HG03432 (cell line): ENCODE results near the gene FGD4.

Experiments used
- ATAC-seq: cut with Tn5 transposase; IDR thresholded peaks from one replicate; pipeline ENCODE4 v1.9.1; 2021; ENCODE audit warnings: mild to moderate bottlenecking, moderate library complexity; ENCODE audit not compliant: unreplicated experiment

Gene FGD4

GRCh38 chr12:32402170-32402569, 2.8 kb downstream of the FGD4 start:
- no peak for ATAC-seq

- ATAC-seq, result no peak
Measured at GRCh38 chr12:32402946-32403345, 3.6 kb downstream of the FGD4 start.

- no peak for ATAC-seq
Measured at GRCh38 chr12:32407795-32408194, 8.4 kb downstream of the FGD4 start.

GRCh38 chr12:32413412-32413811, 14.1 kb downstream of the FGD4 start:
- ATAC-seq, result no peak

- ATAC-seq, result no peak
Measured at GRCh38 chr12:32418221-32418620, 18.9 kb downstream of the FGD4 start.

GRCh38 chr12:32418903-32419519, 19.7 kb downstream of the FGD4 start:
- ATAC-seq, result no peak

- peak; percentile 67 for ATAC-seq
Measured at GRCh38 chr12:32419520-32419960, 20.2 kb downstream of the FGD4 start.

- ATAC-seq, result no peak
Measured at GRCh38 chr12:32420356-32420755, 21.0 kb downstream of the FGD4 start.

- ATAC-seq, result no peak
Measured at GRCh38 chr12:32423559-32423958, 24.2 kb downstream of the FGD4 start.

- no peak for ATAC-seq
Measured at GRCh38 chr12:32431025-32431424, 31.7 kb downstream of the FGD4 start.

GRCh38 chr12:32435921-32436705, 36.8 kb downstream of the FGD4 start:
- no peak for ATAC-seq

GRCh38 chr12:32437095-32437515, 37.7 kb downstream of the FGD4 start:
- no peak for ATAC-seq

GRCh38 chr12:32440120-32440865, 40.9 kb downstream of the FGD4 start:
- no peak for ATAC-seq

GRCh38 chr12:32443491-32443890, 44.1 kb downstream of the FGD4 start:
- no peak for ATAC-seq

GRCh38 chr12:32444895-32445294, 45.5 kb downstream of the FGD4 start:
- no peak for ATAC-seq

GRCh38 chr12:32445356-32445755, 46.0 kb downstream of the FGD4 start:
- ATAC-seq, result no peak

- ATAC-seq, result no peak
Measured at GRCh38 chr12:32446316-32447119, 47.2 kb downstream of the FGD4 start.

GRCh38 chr12:32448586-32448985, 49.2 kb downstream of the FGD4 start:
- ATAC-seq, result no peak

GRCh38 chr12:32450363-32450762, 51.0 kb downstream of the FGD4 start:
- ATAC-seq, result no peak

GRCh38 chr12:32450768-32451167, 51.4 kb downstream of the FGD4 start:
- no peak for ATAC-seq

GRCh38 chr12:32451816-32452215, 52.5 kb downstream of the FGD4 start:
- ATAC-seq, result no peak
